ENCODE data around the gene RALGAPA2.

The RALGAPA2 gene

DNA sequence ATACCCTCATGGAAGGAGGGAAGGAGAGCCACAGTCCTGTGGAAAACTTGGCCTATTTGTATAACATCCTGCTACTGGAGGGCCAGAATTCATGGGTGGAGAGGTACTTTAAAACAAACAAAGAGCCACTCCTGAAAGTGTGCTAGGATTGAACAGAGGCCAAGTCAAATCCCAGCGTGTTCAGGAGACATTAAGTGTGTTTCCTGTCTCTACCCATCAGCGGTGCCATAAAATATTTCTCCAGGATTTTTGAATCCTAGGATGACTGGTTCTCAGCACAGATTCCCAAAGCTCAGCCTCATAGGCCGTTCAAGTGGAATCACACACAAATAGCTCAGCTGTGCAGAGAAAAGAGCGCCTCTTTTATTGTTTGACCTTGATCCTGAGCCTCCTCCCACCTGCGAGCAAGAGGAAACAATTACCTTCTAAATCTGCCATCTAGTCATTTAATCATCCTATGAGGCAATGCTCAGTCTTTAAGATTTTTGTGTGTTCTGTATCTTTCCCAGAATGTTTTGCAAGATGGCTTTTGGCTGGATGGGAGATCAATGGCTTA, 31.8 kb upstream of the RALGAPA2 start:
- Histone ChIP-seq H3K27ac (ENCODE audit: low read length) (no peak overlapping the region), H3K9me3 (ENCODE audit: insufficient read depth, low read length) (0 out of 2 replicates have a peak, but pooled peaks cover 9% of the 10 kb centered on the region), H3K4me1 (ENCODE audit: low read length) (peaks cover 14% of the 10 kb centered on the region), H3K4me3 (ENCODE audit: low read length) (no peak overlapping the region), H3K27me3 (ENCODE audit: low read depth, low read length) (peaks cover 19% of the 10 kb centered on the region), H3K79me2 (ENCODE audit: low read length) (no peaks in the 10 kb centered on the region), H3K36me3 (replicated peaks; ENCODE audit: low read depth, low read length) (no peaks in the 10 kb centered on the region), H3K9ac (ENCODE audit: low read length) (no peak overlapping the region), H2AFZ (ENCODE audit: low read depth, low read length) (no peak overlapping the region), H3K4me2 (ENCODE audit: low read length) (no peak overlapping the region), H4K20me1 (ENCODE audit: insufficient read depth, low read length) (no peaks in the 10 kb centered on the region)
- TF ChIP-seq, protein P1, sequence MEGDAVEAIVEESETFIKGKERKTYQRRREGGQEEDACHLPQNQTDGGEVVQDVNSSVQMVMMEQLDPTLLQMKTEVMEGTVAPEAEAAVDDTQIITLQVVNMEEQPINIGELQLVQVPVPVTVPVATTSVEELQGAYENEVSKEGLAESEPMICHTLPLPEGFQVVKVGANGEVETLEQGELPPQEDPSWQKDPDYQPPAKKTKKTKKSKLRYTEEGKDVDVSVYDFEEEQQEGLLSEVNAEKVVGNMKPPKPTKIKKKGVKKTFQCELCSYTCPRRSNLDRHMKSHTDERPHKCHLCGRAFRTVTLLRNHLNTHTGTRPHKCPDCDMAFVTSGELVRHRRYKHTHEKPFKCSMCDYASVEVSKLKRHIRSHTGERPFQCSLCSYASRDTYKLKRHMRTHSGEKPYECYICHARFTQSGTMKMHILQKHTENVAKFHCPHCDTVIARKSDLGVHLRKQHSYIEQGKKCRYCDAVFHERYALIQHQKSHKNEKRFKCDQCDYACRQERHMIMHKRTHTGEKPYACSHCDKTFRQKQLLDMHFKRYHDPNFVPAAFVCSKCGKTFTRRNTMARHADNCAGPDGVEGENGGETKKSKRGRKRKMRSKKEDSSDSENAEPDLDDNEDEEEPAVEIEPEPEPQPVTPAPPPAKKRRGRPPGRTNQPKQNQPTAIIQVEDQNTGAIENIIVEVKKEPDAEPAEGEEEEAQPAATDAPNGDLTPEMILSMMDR (IDR thresholded peaks at IDR 0.05; ENCODE audit: low read depth, low read length): no peak
- no peak for TF ChIP-seq EZH2phosphoT487 (IDR thresholded peaks at IDR 0.05; ENCODE audit: low read depth)

DNA sequence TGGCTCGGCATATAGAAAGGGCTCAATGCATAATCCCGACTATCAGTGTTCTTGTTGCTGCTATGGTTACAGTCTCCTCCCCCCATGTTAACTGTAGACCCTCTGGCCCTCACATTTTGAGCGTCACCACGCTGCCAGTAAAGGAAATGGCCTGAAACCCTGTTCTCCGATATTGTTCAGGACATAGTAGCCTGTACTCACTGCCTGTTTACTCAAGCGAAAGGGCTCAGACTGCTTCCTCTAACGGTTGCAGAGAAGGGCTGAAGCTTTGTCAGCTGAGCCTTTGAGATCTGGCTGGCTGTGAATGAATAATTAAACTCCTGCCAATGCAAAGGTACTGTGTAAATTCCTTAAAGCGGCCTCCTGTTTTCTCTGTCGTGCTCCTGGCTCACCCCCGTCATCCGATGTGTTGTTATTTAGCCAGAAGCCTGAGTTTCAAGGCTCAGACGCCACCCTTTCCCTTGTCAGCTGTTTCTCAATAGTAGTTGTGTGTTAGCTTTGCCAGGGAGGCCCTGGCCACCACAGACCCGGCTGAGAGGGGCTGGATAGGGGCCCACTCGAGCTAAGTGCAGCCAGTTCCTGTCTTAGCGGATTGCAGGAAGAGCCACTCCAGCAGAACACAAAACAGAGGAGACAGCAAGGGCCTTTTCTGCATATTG, 31.2 kb upstream of the RALGAPA2 start:
- no peaks in the 10 kb centered on the region for H3K36me3 ChIP-seq (replicated peaks; ENCODE audit: low read depth, low read length)
- no peak overlapping the region for H3K27ac ChIP-seq (ENCODE audit: low read length)
- no peak overlapping the region for H3K4me2 ChIP-seq (ENCODE audit: low read length)
- H3K9ac ChIP-seq (ENCODE audit: low read length): no peak overlapping the region
- H3K79me2 ChIP-seq (ENCODE audit: low read length): no peaks in the 10 kb centered on the region
- TF ChIP-seq, protein P1 (IDR thresholded peaks at IDR 0.05; ENCODE audit: low read depth, low read length): no peak
- TF ChIP-seq EZH2phosphoT487 (IDR thresholded peaks at IDR 0.05; ENCODE audit: low read depth): no peak
- 0 out of 2 replicates have a peak, but pooled peaks cover 5% of the 10 kb centered on the region for H3K9me3 ChIP-seq (ENCODE audit: insufficient read depth, low read length)
- H3K4me1 ChIP-seq (ENCODE audit: low read length): peaks cover 14% of the 10 kb centered on the region
- no peak overlapping the region for H3K4me3 ChIP-seq (ENCODE audit: low read length)
- H3K27me3 ChIP-seq (ENCODE audit: low read depth, low read length): peaks cover 19% of the 10 kb centered on the region; the same call in 1 of the 2 replicates
- H2AFZ ChIP-seq (ENCODE audit: low read depth, low read length): no peak overlapping the region
- no peaks in the 10 kb centered on the region for H4K20me1 ChIP-seq (ENCODE audit: insufficient read depth, low read length)

DNA sequence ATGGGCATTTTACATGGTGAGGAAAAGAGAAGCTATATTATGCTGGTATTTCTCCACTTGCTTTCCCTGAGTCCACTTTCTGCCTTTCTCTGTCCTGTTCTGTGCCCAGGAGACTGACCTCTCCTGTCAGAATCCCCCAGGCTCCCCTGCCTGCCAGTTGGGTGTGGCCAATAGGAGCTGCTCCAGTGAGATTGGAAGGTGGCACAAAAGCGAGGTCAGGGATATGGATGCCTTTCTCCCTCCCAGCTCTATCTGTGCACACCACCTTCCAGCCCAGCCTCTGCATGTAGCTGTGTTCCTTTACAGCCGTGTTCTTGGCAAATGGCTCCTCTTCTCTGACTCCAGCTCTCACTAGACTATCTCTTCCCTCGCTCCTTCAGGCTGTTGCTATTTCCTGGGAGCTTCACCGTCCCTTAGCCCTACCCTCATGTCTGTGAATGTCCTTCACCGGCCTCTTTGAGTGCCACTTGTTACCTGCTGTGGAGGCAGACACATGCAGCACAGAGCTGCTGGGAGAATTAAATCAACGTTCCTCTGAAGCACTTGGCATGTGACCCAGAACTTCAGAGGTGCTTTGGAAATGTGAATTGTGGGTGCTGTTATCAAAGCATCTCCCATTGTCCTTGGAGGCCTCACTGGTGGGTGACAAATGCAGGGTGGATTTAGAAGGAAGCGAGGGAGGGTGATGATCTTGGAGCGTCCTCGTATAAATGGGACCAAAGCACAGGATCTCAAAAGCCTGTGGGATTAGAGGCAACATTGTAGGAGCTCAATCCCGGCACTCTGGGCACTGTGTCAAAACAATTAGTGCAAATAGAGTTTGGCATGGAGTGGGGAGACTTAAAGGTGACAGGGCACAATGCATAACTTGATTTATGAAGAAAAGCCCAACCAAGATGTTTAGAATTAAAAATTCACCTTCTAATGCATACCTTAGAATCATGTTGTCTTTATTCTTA, 28.9 kb upstream of the RALGAPA2 start:
- no peak overlapping the region for H2AFZ ChIP-seq (ENCODE audit: low read depth, low read length)
- no peak overlapping the region for H3K4me3 ChIP-seq (ENCODE audit: low read length)
- H3K9ac ChIP-seq (ENCODE audit: low read length): no peak overlapping the region
- no peaks in the 10 kb centered on the region for H4K20me1 ChIP-seq (ENCODE audit: insufficient read depth, low read length)
- no peaks in the 10 kb centered on the region for H3K9me3 ChIP-seq (ENCODE audit: insufficient read depth, low read length)
- no peak overlapping the region for H3K4me2 ChIP-seq (ENCODE audit: low read length)
- no peak for TF ChIP-seq EZH2phosphoT487 (IDR thresholded peaks at IDR 0.05; ENCODE audit: low read depth)
- TF ChIP-seq, protein P1 (IDR thresholded peaks at IDR 0.05; ENCODE audit: low read depth, low read length): no peak
- H3K27ac ChIP-seq (ENCODE audit: low read length): no peak overlapping the region
- no peaks in the 10 kb centered on the region for H3K36me3 ChIP-seq (replicated peaks; ENCODE audit: low read depth, low read length)
- peaks cover under 1% of the 10 kb centered on the region for H3K4me1 ChIP-seq (ENCODE audit: low read length)
- peaks cover 19% of the 10 kb centered on the region; the same call in 1 of the 2 replicates for H3K27me3 ChIP-seq (ENCODE audit: low read depth, low read length)
- no peaks in the 10 kb centered on the region for H3K79me2 ChIP-seq (ENCODE audit: low read length)

DNA sequence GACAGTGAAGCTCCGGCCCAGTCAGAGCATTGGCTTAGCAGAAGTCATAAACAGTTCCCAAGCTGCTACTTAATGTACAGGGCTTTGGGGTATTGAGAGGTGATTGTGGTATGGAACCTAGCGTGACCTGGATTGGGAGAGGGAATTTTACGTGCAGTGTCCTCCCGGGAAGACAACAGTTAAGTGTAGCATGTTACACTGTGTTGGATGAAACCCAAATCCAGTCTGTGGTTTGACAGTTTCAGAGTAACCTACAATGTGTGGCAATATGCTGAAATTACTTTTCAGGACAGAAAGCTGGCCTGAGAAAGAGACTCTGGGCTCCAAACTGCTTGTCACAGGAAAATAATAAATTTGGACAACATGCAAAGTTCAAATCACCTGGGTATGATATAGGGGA, 28.1 kb upstream of the RALGAPA2 start:
- no peak overlapping the region for H3K4me3 ChIP-seq (ENCODE audit: low read length)
- H3K79me2 ChIP-seq (ENCODE audit: low read length): no peaks in the 10 kb centered on the region
- peaks cover 14% of the 10 kb centered on the region; the same call in 1 of the 2 replicates for H3K27me3 ChIP-seq (ENCODE audit: low read depth, low read length)
- H3K4me2 ChIP-seq (ENCODE audit: low read length): no peak overlapping the region
- H3K36me3 ChIP-seq (replicated peaks; ENCODE audit: low read depth, low read length): no peaks in the 10 kb centered on the region
- H2AFZ ChIP-seq (ENCODE audit: low read depth, low read length): no peak overlapping the region
- no peak overlapping the region for H3K27ac ChIP-seq (ENCODE audit: low read length)
- H4K20me1 ChIP-seq (ENCODE audit: insufficient read depth, low read length): no peaks in the 10 kb centered on the region
- H3K9me3 ChIP-seq (ENCODE audit: insufficient read depth, low read length): no peaks in the 10 kb centered on the region
- H3K9ac ChIP-seq (ENCODE audit: low read length): no peak overlapping the region
- H3K4me1 ChIP-seq (ENCODE audit: low read length): no peaks in the 10 kb centered on the region; the same call in 1 of the 2 replicates
- no peak for TF ChIP-seq EZH2phosphoT487 (IDR thresholded peaks at IDR 0.05; ENCODE audit: low read depth)
- TF ChIP-seq, protein P1 (IDR thresholded peaks at IDR 0.05; ENCODE audit: low read depth, low read length): no peak

Measured in OCI-LY3 (cell line).